ENCODE data around the gene ZMYND19. TPM values are rescaled to one million over a fixed set of nuclear protein-coding genes. Genes with fewer than 3 reads are reported as not detected.

Gene ZMYND19
- total RNA-seq, 1 experiment from 2014 or later: 77.9 TPM

GRCh38 chr9:137631345-137632229 is 41.3 kb upstream of the ZMYND19 start (continued):
- TF ChIP-seq E2F5 (CRISPR knock-in tag; IDR thresholded peaks at IDR 0.05) (no peak), OVOL2 (CRISPR knock-in tag; IDR thresholded peaks at IDR 0.05; ENCODE audit: borderline replicate concordance) (no peak), ARID4B (CRISPR knock-in tag; IDR thresholded peaks at IDR 0.05; ENCODE audit: borderline replicate concordance) (no peak), SP1 (CRISPR knock-in tag; conservative IDR thresholded peaks at IDR 0.05) (no peak), ZNF671 (CRISPR knock-in tag; IDR thresholded peaks at IDR 0.05) (no peak), ZNF281 (CRISPR knock-in tag; IDR thresholded peaks at IDR 0.05) (no peak), EMX1 (CRISPR knock-in tag; IDR thresholded peaks at IDR 0.05) (no peak), E2F1 (CRISPR knock-in tag; IDR thresholded peaks at IDR 0.05) (no peak), ZNF425 (CRISPR knock-in tag; conservative IDR thresholded peaks at IDR 0.05) (no peak), ZNF121 (CRISPR knock-in tag; IDR thresholded peaks at IDR 0.05) (no peak), CDX4 (CRISPR knock-in tag; IDR thresholded peaks at IDR 0.05; ENCODE audit: borderline replicate concordance) (no peak)

- no peak for ATAC-seq
- Mint-ChIP-seq H3K4me3 (no peak overlapping the region), H3K9me3 (no peaks in the 10 kb centered on the region), H3K36me3 (no peaks in the 10 kb centered on the region), H3K27ac (peak overlapping the region; percentile 5; the same call in 1 of the 2 replicates), H3K27me3 (ENCODE audit: low read depth) (no peaks in the 10 kb centered on the region), H3K4me1 (peaks cover 50% of the 10 kb centered on the region)
- POLR2A ChIA-PET: no interaction called here
- DNase-seq (ENCODE audit: low spot score): no peak
- TF ChIP-seq ZNF512 (CRISPR knock-in tag; IDR thresholded peaks at IDR 0.05; ENCODE audit: borderline replicate concordance) (no peak), SMAD4 (CRISPR knock-in tag; IDR thresholded peaks at IDR 0.05) (no peak), CBFB (CRISPR knock-in tag; IDR thresholded peaks at IDR 0.05; ENCODE audit: low read depth) (no peak), ZSCAN18 (CRISPR knock-in tag; IDR thresholded peaks at IDR 0.05) (no peak), STAT6 (CRISPR knock-in tag; conservative IDR thresholded peaks at IDR 0.05; ENCODE audit: low read depth) (no peak)
- CTCF ChIA-PET: no interaction called here
These were observed 40.4 kb upstream of the ZMYND19 start for GRCh38 chr9:137630679-137631078.
